Measurements from ENCODE around the gene ZMYND15. TPM values are rescaled to one million over a fixed set of nuclear protein-coding genes. Genes with fewer than 3 reads are reported as not detected.

ZMYND15 gene
- total RNA-seq, 1 donor from 2014 or later, result 1.5 TPM

DNA sequence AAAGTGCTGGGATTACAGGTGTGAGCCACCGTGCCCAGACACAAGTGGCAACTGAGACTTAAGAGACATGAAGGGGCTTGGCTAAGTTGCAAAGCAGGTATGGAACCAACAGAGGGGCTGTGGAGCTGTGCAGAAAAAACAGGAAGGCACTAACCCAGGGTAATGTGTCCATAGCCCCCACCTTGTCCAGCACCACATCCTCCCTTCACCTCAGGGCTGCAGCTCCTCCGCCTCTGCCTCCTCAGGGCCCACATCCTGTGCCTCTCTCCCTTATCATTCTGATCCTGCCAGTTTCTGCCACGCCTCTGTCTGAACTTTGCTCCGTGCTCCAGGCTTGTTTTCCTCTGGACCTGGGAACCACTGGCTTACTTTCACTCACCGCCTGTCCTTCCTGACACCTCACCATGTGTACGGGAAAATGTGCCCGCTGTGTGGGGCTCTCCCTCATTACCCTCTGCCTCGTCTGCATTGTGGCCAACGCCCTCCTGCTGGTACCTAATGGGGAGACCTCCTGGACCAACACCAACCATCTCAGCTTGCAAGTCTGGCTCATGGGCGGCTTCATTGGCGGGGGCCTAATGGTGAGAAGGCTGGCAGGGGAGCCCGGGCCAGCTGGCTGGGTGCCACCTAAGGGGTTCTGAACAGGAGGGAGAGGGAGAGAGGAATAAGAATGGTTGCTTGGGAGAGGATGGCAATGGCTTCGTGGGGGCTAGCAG lies 32.0 kb downstream of the ZMYND15 start, which contains the start of gene TM4SF5:
TM4SF5 (plus strand) TSS at position 368 of the 716 bp plus-strand sequence; CDS start at position 405, 37 bp downstream.
- TF ChIP-seq, protein P1, sequence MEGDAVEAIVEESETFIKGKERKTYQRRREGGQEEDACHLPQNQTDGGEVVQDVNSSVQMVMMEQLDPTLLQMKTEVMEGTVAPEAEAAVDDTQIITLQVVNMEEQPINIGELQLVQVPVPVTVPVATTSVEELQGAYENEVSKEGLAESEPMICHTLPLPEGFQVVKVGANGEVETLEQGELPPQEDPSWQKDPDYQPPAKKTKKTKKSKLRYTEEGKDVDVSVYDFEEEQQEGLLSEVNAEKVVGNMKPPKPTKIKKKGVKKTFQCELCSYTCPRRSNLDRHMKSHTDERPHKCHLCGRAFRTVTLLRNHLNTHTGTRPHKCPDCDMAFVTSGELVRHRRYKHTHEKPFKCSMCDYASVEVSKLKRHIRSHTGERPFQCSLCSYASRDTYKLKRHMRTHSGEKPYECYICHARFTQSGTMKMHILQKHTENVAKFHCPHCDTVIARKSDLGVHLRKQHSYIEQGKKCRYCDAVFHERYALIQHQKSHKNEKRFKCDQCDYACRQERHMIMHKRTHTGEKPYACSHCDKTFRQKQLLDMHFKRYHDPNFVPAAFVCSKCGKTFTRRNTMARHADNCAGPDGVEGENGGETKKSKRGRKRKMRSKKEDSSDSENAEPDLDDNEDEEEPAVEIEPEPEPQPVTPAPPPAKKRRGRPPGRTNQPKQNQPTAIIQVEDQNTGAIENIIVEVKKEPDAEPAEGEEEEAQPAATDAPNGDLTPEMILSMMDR (conservative IDR thresholded peaks at IDR 0.05; ENCODE audit: low read depth, low read length), result no peak
- no peak within 1 kb of the TSS for H3K4me3 ChIP-seq (ENCODE audit: low read depth, low read length)
- DNase-seq (ENCODE audit: low read depth), result no peak

DNA sequence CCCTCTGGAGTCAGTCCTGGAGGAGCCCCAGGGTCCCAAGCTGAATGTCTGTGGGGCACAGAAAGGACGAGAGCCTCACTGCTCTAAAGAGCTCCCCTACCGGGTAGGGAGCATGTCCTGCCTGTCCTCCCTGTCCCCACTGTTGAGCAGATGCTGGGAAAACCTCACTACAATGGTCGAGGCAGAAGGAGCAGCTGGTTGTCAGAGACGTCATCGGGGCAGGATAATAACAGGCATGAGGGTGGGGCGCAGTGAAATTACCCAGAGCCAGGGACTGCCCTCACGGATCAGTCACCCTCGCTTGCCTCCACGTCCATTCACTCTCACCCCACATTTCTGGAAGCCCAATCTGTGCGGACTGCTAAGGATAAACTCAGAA lies 32.6 kb downstream of the ZMYND15 start:
- no peak overlapping the region for H3K4me3 ChIP-seq (ENCODE audit: low read depth, low read length)
- DNase-seq (ENCODE audit: low read depth), result no peak
- TF ChIP-seq, protein P1 (conservative IDR thresholded peaks at IDR 0.05; ENCODE audit: low read depth, low read length), result no peak

- TF ChIP-seq, protein P1 (conservative IDR thresholded peaks at IDR 0.05; ENCODE audit: low read depth, low read length), result no peak
- no peak overlapping the region for H3K4me3 ChIP-seq (ENCODE audit: low read depth, low read length)
- DNase-seq (ENCODE audit: low read depth), result no peak
These were observed 38.5 kb downstream of the ZMYND15 start for GRCh38 chr17:4777969-4778760.

DNA sequence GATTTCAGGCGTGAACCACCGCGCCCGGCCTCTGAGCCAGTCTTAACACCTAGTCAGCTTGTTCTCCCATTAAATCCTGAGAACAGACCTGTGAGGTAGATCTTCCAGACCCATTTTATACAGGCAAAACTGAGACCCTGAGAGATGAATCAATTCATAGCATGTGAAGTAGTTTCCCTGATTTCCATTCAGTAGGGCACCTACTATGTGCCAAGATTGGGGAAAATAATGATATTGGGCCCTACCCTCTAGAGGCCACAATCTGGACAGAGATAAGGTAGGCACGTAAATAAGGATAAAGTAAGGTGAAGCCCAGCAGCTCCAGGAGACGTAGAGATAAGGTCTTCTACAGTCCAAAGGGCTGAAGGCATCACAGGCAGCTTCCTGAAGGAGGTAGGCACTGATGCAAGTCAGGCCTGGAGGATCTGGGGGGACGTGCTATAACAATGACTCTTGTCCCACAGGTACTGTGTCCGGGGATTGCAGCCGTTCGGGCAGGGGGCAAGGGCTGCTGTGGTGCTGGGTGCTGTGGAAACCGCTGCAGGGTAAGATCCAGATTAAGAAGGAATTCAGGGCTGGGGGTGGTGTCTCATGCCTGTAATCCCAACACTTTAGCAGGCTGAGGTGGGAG lies 40.8 kb downstream of the ZMYND15 start:
- H3K4me3 ChIP-seq (ENCODE audit: low read depth, low read length), result no peak overlapping the region
- no peak for DNase-seq (ENCODE audit: low read depth)
- TF ChIP-seq, protein P1 (conservative IDR thresholded peaks at IDR 0.05; ENCODE audit: low read depth, low read length), result no peak

DNA sequence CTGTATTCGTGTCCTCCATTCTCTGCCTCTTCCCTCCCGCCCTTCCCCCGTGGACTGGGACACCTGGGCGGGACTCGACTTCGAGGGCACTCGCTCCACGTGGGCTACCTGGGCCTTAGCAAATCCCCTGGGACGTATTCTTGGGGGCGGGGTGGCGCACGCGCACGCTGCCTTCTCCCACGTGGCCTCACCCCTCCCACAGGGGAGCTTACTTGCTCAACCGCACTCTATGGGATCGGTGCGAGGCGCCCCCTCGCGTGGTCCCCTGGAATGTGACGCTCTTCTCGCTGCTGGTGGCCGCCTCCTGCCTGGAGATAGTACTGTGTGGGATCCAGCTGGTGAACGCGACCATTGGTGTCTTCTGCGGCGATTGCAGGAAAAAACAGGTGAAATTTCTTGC lies 43.0 kb downstream of the ZMYND15 start:
- H3K4me3 ChIP-seq (ENCODE audit: low read depth, low read length), result no peak overlapping the region
- TF ChIP-seq, protein P1 (conservative IDR thresholded peaks at IDR 0.05; ENCODE audit: low read depth, low read length), result no peak
- no peak for DNase-seq (ENCODE audit: low read depth)

DNA sequence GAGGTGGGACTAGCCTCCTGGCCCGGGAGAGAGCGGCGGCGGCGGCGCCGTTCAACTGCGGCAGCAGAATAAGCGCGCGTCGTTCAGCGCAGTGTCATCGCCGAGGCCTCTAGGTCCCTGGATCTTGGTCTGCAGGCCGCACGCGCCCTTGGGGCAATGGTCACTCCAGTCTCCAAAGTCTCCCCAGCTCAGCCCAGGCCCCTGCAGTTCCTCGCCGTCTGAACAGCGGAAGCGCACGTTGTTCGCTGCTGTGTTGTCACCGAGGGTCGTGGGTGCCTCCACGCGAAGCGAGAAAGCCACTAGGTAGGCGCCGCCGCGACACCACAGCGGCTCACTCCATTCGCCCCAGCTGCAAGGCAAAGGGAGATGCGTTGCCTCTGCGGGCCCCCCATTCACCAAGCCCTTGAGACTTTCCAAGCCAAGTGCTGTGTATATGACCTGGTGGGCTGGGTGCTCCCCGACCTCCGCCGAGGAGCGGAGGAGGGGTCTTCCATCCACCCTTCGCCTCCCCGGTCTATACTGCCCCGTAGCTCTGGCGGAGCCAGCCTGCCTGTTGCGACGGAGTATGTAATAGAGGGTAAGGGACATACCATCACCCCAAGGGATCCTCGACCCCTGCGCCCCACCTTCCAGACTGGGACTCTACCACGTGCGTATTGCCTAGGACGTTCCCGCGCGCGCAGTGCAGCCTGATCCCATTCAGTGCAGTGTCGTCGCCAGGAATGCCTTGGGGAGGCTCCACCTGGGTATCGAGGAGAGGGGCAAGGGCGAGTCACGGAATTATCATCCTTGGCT lies 45.9 kb downstream of the ZMYND15 start:
- DNase-seq (ENCODE audit: low read depth), result no peak
- TF ChIP-seq, protein P1 (conservative IDR thresholded peaks at IDR 0.05; ENCODE audit: low read depth, low read length), result no peak
- H3K4me3 ChIP-seq (ENCODE audit: low read depth, low read length), result no peak overlapping the region
